Left lung (tissue), 10 donors: Measurements from ENCODE around the gene MICAL2. TPM values are rescaled to one million over a fixed set of nuclear protein-coding genes. Genes with fewer than 3 reads are reported as not detected.

Experiments
- ATAC-seq: fragments of 200-7000 bp; cut with Tn5 transposase; one replicate; pipeline ENCODE4 v1.9.1; 2020; ENCODE audit warnings: moderate library complexity
- DNase-seq, 4 donors: peaks; one replicate each; pipeline ENCODE4 v3.0.0-alpha.2; 2013 to 2020
- H3K27ac ChIP-seq, 2 donors: fragments of 200-600 bp; sonication (generic) in 1 of 2; one replicate each; pipeline versions ENCODE4 v1.5.0 to v1.8.0; 2020 to 2021
- H3K27me3 ChIP-seq, 2 donors: fragments of 200-600 bp; sonication (generic) in 1 of 2; one replicate each; pipeline versions ENCODE4 v1.5.0 to v1.8.0; 2020 to 2021
- H3K36me3 ChIP-seq, 2 donors: fragments of 200-600 bp; sonication (generic) in 1 of 2; one replicate each; pipeline versions ENCODE4 v1.5.0 to v1.8.0; 2020 to 2021
- H3K4me1 ChIP-seq, 2 donors: fragments of 200-600 bp; one replicate each; pipeline ENCODE4 v1.8.0; 2021
- H3K4me3 ChIP-seq, 2 donors: fragments of 200-600 bp; sonication (generic) in 1 of 2; one replicate each; pipeline versions ENCODE4 v1.5.0 to v1.8.0; 2020 to 2021; ENCODE audit warnings: mild to moderate bottlenecking in 1 of 2
- H3K9me3 ChIP-seq, 2 donors: fragments of 200-600 bp; sonication (generic) in 1 of 2; one replicate each; pipeline versions ENCODE4 v1.5.0 to v1.8.0; 2020 to 2021
- intact Hi-C, 2 donors: fragments of 100-400 bp; cut with DNase I; formaldehyde crosslinking; loops; one replicate each; pipeline versions ENCODE4 v1.11.2 to v1.14.2; 2022
- polyA plus RNA-seq, 6 donors: library from polyadenylated mRNA; unstranded; fragments of 120-200 nt; gene quantifications; one replicate each; pipeline ENCODE4 v1.2.1, GENCODE V29; 2013; ENCODE audit not compliant: insufficient read length in 6 of 6
- total RNA-seq, 2 donors: library from RNA; stranded (reverse); fragmentation: NEBNext Ultra II Directional; extraction: Animal tissue kit (Norgen Biotek cat#: 25700); gene quantifications; one replicate each; pipeline ENCODE4 v1.2.1, GENCODE V29; 2021
- TF ChIP-seq, protein P1 (sequence below), 2 donors: fragments of 200-600 bp; sonication (generic) in 1 of 2; IDR thresholded peaks; one replicate each; pipeline versions ENCODE4 v1.5.0 to v1.8.0; 2021; ENCODE audit warnings: antibody characterized with exemption in 2 of 2
- donor health status: DM: no; HTN: yes; CAD: no.
- donor health status: DM: no; HTN: no; CAD: no.

Gene MICAL2
- total and polyA plus RNA-seq, 8 donors, result 49.8 to 293 (median 89.4) TPM

DNA sequence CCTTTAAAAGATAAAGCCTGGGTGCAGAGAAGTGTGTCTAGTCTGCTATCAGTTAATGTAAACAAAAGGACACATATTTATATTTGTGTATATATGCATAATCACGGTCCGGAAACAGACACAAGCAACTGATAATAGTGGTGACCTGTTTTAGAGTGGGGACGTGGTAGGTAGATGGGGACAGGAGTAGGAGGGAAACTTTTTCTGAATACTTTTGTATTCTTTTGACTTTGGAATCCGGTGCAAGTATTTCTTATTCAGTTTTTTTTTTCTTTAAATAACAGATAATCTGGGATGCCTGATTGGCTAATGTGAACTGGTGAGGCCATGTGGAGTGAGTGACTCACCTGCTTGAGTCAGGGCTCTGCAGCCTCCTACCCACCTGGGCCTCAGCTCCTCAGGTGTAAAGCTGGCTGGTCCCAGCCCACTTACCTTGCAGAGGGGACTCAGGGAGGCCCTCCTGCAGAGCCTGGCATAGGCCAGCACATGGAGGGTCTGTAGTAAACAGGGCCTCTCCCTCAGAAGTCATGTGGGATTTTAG lies 15.3 kb downstream of the MICAL2 start:
- H3K36me3 ChIP-seq, result no peaks in the 10 kb centered on the region
- peaks cover 31 to 80% of the 10 kb centered on the region in 2 donors for H3K4me1 ChIP-seq
- H3K4me3 ChIP-seq, result no peak overlapping the region
- intact Hi-C loops, result no loop called here
- no peaks in the 10 kb centered on the region for H3K9me3 ChIP-seq
- no peaks in the 10 kb centered on the region for H3K27me3 ChIP-seq
- DNase-seq, result no peak
- peak; percentile 74 for ATAC-seq
- TF ChIP-seq, protein P1, sequence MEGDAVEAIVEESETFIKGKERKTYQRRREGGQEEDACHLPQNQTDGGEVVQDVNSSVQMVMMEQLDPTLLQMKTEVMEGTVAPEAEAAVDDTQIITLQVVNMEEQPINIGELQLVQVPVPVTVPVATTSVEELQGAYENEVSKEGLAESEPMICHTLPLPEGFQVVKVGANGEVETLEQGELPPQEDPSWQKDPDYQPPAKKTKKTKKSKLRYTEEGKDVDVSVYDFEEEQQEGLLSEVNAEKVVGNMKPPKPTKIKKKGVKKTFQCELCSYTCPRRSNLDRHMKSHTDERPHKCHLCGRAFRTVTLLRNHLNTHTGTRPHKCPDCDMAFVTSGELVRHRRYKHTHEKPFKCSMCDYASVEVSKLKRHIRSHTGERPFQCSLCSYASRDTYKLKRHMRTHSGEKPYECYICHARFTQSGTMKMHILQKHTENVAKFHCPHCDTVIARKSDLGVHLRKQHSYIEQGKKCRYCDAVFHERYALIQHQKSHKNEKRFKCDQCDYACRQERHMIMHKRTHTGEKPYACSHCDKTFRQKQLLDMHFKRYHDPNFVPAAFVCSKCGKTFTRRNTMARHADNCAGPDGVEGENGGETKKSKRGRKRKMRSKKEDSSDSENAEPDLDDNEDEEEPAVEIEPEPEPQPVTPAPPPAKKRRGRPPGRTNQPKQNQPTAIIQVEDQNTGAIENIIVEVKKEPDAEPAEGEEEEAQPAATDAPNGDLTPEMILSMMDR (IDR thresholded peaks at IDR 0.05), result no peak
- peak overlapping the region; percentile 41 to 84 for H3K27ac ChIP-seq

DNA sequence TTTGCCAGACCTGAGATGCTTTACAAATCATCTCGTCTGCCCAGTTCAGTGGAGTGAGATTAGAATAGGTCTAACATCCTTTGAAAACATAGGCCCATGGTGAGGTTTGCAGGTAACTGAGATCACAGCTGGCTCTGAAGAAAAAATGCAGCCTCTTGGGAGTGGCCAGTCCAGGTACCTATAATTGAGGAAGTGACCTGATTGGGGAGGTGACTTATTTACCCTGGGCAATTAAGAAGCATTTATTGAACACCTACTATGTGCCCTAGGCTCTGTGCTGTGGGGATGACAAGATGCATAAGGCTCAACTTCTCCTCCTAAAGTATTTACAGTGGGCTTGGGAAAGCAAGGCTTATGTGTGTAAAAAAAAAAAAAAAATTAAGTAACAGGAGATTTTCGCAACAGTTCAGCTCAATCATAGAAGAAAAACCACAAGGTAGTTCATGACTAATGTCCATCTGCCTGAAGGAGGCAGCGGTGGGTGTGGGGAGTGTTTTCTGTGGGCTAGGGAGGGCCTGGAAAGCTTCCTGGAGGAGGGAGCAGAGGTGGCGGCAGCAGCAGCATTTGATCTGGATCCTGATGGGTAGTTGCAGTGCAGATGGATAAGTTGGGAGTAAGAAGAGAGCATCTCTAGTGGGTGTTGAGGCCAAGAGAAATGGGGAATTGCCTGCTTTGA lies 16.1 kb downstream of the MICAL2 start:
- Histone ChIP-seq H3K27me3 (no peaks in the 10 kb centered on the region), H3K27ac (peak overlapping the region; percentile 41 to 84), H3K9me3 (no peaks in the 10 kb centered on the region), H3K4me1 (peaks cover 31 to 85% of the 10 kb centered on the region in 2 donors), H3K36me3 (no peaks in the 10 kb centered on the region), H3K4me3 (no peak overlapping the region)
- intact Hi-C loops, result no loop called here
- peak; percentile 45 for ATAC-seq
- TF ChIP-seq, protein P1 (IDR thresholded peaks at IDR 0.05), result no peak
- DNase-seq, result peak in 2 of 4 donors; percentile 69 to 83

DNA sequence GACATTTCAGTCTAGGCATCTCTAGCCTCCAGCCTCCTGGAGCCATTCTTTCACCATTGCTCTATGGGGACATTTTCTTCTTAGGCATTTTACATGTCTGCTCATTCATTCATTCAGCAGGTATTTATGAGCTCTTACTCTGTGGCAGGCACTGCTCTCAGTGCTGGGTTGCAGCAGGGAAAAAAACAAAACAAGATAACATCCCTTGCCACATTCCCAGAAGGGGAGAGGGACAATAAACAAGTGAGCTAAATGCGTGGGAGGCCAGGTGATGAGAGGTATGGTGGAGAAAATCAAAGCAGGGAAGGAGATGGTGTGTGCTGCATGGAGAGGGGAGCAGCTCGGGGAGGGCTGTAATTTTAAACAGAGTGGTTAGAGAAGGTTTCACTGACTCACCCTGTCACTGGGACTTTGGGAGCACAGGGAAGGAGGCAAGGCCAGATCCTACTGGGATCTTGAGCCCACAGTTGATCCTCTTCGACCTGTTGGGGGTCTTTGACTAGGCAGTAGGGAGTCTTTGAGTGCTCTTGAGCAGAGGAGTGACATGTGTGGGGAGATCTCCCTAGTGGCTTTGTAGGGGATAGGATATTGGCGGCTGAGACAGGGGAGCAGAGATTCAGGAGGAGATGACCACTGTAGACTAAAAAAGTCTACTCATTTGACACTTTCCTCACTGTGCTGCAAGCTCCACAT lies 17.0 kb downstream of the MICAL2 start:
- Histone ChIP-seq H3K9me3 (no peaks in the 10 kb centered on the region), H3K27me3 (no peaks in the 10 kb centered on the region), H3K4me1 (peaks cover 31 to 90% of the 10 kb centered on the region in 2 donors), H3K36me3 (no peaks in the 10 kb centered on the region), H3K4me3 (no peak overlapping the region), H3K27ac (no peak overlapping the region)
- TF ChIP-seq, protein P1 (IDR thresholded peaks at IDR 0.05), result no peak
- intact Hi-C loops, result no loop called here
- no peak for DNase-seq
- ATAC-seq, result no peak

GRCh38 chr11:12128301-12128751 lies 17.9 kb downstream of the MICAL2 start:
- Histone ChIP-seq H3K36me3 (no peaks in the 10 kb centered on the region), H3K27ac (no peak overlapping the region), H3K4me1 (peaks cover 31 to 83% of the 10 kb centered on the region in 2 donors), H3K4me3 (no peak overlapping the region), H3K9me3 (no peaks in the 10 kb centered on the region), H3K27me3 (no peaks in the 10 kb centered on the region)
- TF ChIP-seq, protein P1 (IDR thresholded peaks at IDR 0.05), result no peak
- intact Hi-C loops, result no loop called here
- DNase-seq, result no peak
- no peak for ATAC-seq

GRCh38 chr11:12129227-12129626 lies 18.8 kb downstream of the MICAL2 start:
- H3K9me3 ChIP-seq, result no peaks in the 10 kb centered on the region
- no peaks in the 10 kb centered on the region for H3K36me3 ChIP-seq
- peaks cover 27 to 83% of the 10 kb centered on the region in 2 donors for H3K4me1 ChIP-seq
- H3K4me3 ChIP-seq, result no peak overlapping the region
- DNase-seq (no peak), ATAC-seq (no peak)
- TF ChIP-seq, protein P1 (IDR thresholded peaks at IDR 0.05), result no peak
- no peaks in the 10 kb centered on the region for H3K27me3 ChIP-seq
- intact Hi-C loops, result no loop called here
- no peak overlapping the region for H3K27ac ChIP-seq
